PFSK-1 (cell line): ENCODE results near the gene MORN5.

Source experiments
- POLR2AphosphoS5 ChIP-seq: IDR thresholded peaks from 2 replicates; pipeline ENCODE4 v1.6.1; 2012; ENCODE audit warnings: low read depth, mild to moderate bottlenecking, control low read depth, low read length, moderate library complexity
- SIN3A ChIP-seq: IDR thresholded peaks from 2 replicates; pipeline ENCODE4 v1.6.1; 2012; ENCODE audit warnings: mild to moderate bottlenecking, low read length, moderate library complexity, borderline replicate concordance; ENCODE audit not compliant: insufficient read depth
- TAF1 ChIP-seq: IDR thresholded peaks from 2 replicates; pipeline ENCODE4 v1.6.1; 2012; ENCODE audit warnings: low read length, control low read depth, borderline replicate concordance; ENCODE audit not compliant: insufficient read depth
- TF ChIP-seq, protein P1 (sequence below), 2 experiments: IDR thresholded peaks; 2 replicates each; pipeline versions ENCODE4 v1.6.1 to v1.8.0; 2011 to 2012; ENCODE audit warnings: low read depth in 2 of 2, low read length in 2 of 2, control low read depth in 1 of 2, inconsistent platforms in 1 of 2, mild to moderate bottlenecking in 1 of 2, moderate library complexity in 1 of 2; ENCODE audit not compliant: insufficient read depth in 1 of 2

DNA sequence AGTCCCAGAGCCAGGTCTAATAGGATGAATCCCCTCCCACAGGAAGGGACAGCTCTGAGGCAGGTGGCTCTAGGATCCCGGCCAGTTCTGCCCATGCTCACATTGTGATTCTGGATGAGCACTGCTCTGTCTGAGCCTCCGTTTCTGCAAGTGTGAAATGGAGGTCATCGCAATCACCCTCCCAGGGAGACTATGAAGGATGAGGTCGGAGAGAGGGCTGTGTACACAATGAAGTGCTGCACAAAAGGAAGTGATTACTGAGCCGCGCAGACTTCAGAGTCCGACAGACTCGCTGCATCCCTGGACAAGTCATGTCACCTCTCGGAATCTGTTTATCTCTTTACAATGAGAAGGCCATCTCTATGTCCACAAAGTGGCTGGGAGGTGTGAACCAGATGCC, 47.4 kb downstream of the MORN5 start:
- TF ChIP-seq TAF1 (no peak), POLR2AphosphoS5 (no peak), SIN3A (no peak)
- TF ChIP-seq, protein P1, sequence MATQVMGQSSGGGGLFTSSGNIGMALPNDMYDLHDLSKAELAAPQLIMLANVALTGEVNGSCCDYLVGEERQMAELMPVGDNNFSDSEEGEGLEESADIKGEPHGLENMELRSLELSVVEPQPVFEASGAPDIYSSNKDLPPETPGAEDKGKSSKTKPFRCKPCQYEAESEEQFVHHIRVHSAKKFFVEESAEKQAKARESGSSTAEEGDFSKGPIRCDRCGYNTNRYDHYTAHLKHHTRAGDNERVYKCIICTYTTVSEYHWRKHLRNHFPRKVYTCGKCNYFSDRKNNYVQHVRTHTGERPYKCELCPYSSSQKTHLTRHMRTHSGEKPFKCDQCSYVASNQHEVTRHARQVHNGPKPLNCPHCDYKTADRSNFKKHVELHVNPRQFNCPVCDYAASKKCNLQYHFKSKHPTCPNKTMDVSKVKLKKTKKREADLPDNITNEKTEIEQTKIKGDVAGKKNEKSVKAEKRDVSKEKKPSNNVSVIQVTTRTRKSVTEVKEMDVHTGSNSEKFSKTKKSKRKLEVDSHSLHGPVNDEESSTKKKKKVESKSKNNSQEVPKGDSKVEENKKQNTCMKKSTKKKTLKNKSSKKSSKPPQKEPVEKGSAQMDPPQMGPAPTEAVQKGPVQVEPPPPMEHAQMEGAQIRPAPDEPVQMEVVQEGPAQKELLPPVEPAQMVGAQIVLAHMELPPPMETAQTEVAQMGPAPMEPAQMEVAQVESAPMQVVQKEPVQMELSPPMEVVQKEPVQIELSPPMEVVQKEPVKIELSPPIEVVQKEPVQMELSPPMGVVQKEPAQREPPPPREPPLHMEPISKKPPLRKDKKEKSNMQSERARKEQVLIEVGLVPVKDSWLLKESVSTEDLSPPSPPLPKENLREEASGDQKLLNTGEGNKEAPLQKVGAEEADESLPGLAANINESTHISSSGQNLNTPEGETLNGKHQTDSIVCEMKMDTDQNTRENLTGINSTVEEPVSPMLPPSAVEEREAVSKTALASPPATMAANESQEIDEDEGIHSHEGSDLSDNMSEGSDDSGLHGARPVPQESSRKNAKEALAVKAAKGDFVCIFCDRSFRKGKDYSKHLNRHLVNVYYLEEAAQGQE (IDR thresholded peaks at IDR 0.05; ENCODE audit: insufficient read depth in 1 of 2, low read depth in 2 of 2, low read length in 2 of 2), result no peak
